BLaER1 (cell line): ENCODE measurements around the gene HSDL1.

ENCODE experiments used
- H3K27ac ChIP-seq: shearing (Covaris generic); formaldehyde crosslinking; 2 replicates; pipeline ENCODE4 v1.8.1; 2022
- H3K27me3 ChIP-seq: shearing (Covaris generic); formaldehyde crosslinking; 2 replicates; pipeline ENCODE4 v1.8.1; 2022
- H3K36me3 ChIP-seq: shearing (Covaris generic); formaldehyde crosslinking; 2 replicates; pipeline ENCODE4 v1.8.1; 2022
- H3K4me1 ChIP-seq: shearing (Covaris generic); formaldehyde crosslinking; 2 replicates; pipeline ENCODE4 v1.8.1; 2022
- H3K4me2 ChIP-seq: shearing (Covaris generic); formaldehyde crosslinking; 2 replicates; pipeline ENCODE4 v1.8.1; 2022
- H3K4me3 ChIP-seq: shearing (Covaris generic); formaldehyde crosslinking; 2 replicates; pipeline ENCODE4 v1.8.1; 2022
- H3K9ac ChIP-seq: shearing (Covaris generic); formaldehyde crosslinking; 2 replicates; pipeline ENCODE4 v1.8.1; 2022
- H3K9me3 ChIP-seq: shearing (Covaris generic); formaldehyde crosslinking; 2 replicates; pipeline ENCODE4 v1.8.1; 2022
- H4K20me1 ChIP-seq: shearing (Covaris generic); formaldehyde crosslinking; 2 replicates; pipeline ENCODE4 v1.8.1; 2022
- Cebpa-rat ChIP-seq: shearing (Covaris generic); IDR thresholded peaks from 2 replicates; pipeline ENCODE4 v1.8.1; 2022

The HSDL1 gene

DNA sequence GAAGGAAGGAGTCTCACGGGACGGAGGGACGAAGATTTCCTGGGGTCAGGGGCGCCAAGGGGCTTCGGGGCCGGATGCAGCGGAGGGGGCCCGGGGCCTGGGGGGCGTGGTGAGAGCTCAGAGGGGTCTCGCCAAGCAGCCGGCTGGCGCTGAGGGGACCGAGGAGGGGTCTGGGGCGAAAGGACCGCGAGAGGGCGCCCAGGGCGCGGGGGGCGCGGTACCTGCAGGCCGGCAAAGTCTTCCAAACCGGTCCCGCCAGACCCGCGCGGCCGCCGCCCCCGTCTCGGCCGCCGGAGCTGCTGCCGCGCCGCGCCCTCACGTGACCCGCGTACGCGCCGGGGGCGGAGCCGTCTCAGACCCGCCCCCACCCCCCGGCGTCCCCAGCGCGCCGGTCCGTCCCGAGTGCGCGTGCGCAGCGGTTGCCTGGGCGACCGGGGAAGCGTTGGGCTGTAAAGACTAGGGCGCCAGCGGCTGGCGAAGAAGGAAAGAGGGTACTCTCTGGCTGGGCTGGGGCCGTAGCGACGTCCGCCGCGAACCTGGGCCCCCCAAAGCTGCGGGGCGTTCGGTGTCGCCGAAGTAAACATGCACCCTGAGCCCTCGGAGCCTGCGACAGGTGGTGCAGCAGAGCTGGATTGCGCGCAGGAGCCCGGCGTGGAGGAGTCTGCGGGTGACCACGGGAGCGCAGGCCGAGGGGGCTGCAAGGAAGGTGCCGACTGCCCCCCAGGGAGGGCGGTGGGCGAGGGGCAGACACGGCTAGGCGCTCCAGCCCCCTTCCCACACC, at the start of gene HSDL1, which contains the start of gene DNAAF1:
TSS of gene HSDL1 (minus strand) at position 319 of the 781 bp plus-strand sequence. CDS start 13,856 bp downstream, outside the sequence.
TSS of gene DNAAF1 (plus strand) at position 450 of the 781 bp plus-strand sequence. CDS start at position 583, 133 bp downstream.
- H3K9me3 ChIP-seq, result no peaks in the 10 kb centered on the region
- H3K27ac ChIP-seq, result peak within 1 kb of the TSS; percentile 70
- peak within 1 kb of the TSS; percentile 76 for H3K9ac ChIP-seq
- peaks cover 24% of the 10 kb centered on the region for H3K4me1 ChIP-seq
- H3K4me3 ChIP-seq, result peak within 1 kb of the TSS; percentile 79
- peaks cover 40% of the 10 kb centered on the region for H4K20me1 ChIP-seq
- no peaks in the 10 kb centered on the region for H3K27me3 ChIP-seq
- TF ChIP-seq Cebpa-rat, result no peak
- peak within 1 kb of the TSS; percentile 98 for H3K4me2 ChIP-seq
- no peaks in the 10 kb centered on the region for H3K36me3 ChIP-seq

DNA sequence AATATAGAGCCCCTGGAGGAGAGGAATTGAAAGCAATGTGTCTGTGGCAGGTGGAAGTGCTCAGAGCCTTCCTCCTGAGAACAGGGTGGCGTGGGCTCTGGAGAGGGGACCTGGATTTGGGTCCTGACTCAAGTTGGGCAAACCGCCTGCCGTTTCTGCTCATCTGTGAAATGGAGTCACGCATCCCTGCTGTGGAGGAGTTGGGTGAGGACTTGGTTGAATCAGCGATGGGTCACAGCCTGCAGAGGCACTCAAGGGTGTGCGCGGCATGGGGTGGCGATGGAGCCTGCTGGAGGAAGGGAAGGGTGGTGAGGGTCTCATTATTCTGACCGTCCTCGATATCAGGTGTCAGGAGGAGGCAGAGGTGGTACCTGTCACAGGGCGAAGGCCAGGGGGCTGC, 49.0 kb upstream of the HSDL1 start:
- no peaks in the 10 kb centered on the region for H4K20me1 ChIP-seq
- peak overlapping the region; percentile 52 for H3K4me3 ChIP-seq
- peaks cover 59% of the 10 kb centered on the region for H3K4me1 ChIP-seq
- H3K4me2 ChIP-seq, result peak overlapping the region; percentile 95
- TF ChIP-seq Cebpa-rat, result no peak
- H3K9me3 ChIP-seq, result no peaks in the 10 kb centered on the region
- H3K27ac ChIP-seq, result peak overlapping the region; percentile 70
- H3K9ac ChIP-seq, result 0 out of 2 replicates have a peak overlapping the region, but pooled peaks have one; percentile 55
- no peaks in the 10 kb centered on the region for H3K27me3 ChIP-seq
- no peaks in the 10 kb centered on the region for H3K36me3 ChIP-seq

DNA sequence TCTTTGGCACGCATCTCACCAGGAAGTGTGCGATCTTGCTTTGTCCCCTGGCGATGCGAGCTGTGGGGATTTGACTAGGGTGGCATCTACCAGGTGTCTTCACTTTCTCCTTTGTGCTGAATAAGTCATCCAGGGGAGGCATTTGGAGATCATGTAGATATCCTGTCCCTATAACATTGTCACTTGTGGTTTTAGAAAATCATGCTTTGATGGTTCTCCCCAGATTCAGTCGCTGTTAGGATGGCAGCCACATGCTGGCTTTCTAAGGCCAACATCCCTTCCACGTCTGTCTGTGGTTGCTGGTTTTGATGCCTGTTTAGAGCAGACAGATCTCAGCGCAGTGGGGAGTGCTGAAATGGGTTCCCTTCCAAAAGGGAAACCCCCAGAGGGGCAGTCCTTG, 48.5 kb upstream of the HSDL1 start:
- 0 out of 2 replicates have a peak overlapping the region, but pooled peaks have one; percentile 55 for H3K9ac ChIP-seq
- H3K27me3 ChIP-seq, result no peaks in the 10 kb centered on the region
- H3K36me3 ChIP-seq, result no peaks in the 10 kb centered on the region
- no peak for TF ChIP-seq Cebpa-rat
- H3K27ac ChIP-seq, result peak overlapping the region; percentile 70
- H3K4me2 ChIP-seq, result peak overlapping the region; percentile 95
- no peaks in the 10 kb centered on the region for H3K9me3 ChIP-seq
- H3K4me3 ChIP-seq, result no peak overlapping the region
- H4K20me1 ChIP-seq, result no peaks in the 10 kb centered on the region
- H3K4me1 ChIP-seq, result peaks cover 53% of the 10 kb centered on the region

DNA sequence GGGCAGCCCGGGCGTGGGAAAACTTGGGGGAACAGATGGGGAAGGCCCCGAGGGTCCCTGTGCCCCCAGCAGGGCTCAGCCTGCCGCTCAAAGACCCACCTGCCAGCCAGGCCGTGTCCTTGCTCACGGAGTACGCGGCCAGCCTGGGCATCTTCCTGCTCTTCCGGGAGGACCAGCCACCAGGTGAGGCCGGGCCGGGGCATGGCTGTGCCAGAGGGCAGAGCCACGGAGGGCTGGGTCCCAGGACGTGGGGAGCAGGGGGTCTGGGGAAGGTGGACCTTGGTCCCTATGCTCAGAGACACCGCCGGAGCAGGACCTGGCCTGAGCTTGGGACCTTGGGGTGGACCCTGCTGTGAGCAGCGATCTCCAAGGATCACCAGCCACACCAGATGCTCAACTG, 46.5 kb upstream of the HSDL1 start:
- H4K20me1 ChIP-seq, result no peaks in the 10 kb centered on the region
- H3K27ac ChIP-seq, result no peak overlapping the region
- H3K9ac ChIP-seq, result no peak overlapping the region
- no peak for TF ChIP-seq Cebpa-rat
- no peak overlapping the region for H3K4me2 ChIP-seq
- H3K27me3 ChIP-seq, result no peaks in the 10 kb centered on the region
- no peaks in the 10 kb centered on the region for H3K36me3 ChIP-seq
- H3K9me3 ChIP-seq, result no peaks in the 10 kb centered on the region
- H3K4me3 ChIP-seq, result no peak overlapping the region
- peaks cover 37% of the 10 kb centered on the region for H3K4me1 ChIP-seq

DNA sequence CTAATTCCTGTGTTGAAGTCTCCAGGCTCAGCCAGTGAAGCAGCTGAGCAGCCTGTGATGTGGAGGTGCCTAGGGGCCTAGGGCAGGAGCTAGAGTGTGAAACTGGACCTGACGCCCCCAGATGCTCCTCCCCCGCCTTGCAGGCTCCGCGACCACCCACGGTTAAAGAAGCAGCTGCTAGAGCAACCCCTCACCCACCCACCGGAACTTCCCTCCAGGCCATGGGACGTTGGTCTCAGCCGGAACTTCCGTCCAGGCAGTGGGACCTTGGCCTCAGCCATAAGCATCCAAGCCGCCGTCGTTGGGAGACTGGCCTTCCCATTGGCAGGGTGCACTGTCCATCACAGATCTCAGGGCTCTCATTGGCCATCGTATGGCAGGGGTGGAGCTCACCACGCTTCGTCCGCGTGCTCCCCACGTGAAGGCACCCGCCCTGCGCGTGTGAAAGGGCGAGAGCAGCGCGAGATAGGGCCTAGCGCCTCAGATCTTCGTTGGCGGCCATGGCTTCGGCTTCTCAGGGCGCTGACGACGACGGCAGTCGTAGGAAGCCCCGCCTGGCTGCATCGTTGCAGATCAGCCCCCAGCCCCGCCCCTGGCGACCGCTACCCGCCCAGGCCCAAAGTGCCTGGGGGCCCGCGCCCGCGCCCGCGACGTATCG, 45.9 kb upstream of the HSDL1 start, which contains the start of gene ADAD2:
TSS of gene ADAD2 (plus strand) at position 427 of the 658 bp plus-strand sequence. CDS start at position 501, 74 bp downstream.
- peaks cover 3% of the 10 kb centered on the region; the same call in 1 of the 2 replicates for H4K20me1 ChIP-seq
- no peaks in the 10 kb centered on the region for H3K9me3 ChIP-seq
- H3K9ac ChIP-seq, result no peak within 1 kb of the TSS
- H3K27me3 ChIP-seq, result no peaks in the 10 kb centered on the region
- H3K4me2 ChIP-seq, result no peak within 1 kb of the TSS
- TF ChIP-seq Cebpa-rat, result no peak
- no peak within 1 kb of the TSS for H3K4me3 ChIP-seq
- no peaks in the 10 kb centered on the region for H3K36me3 ChIP-seq
- peaks cover 37% of the 10 kb centered on the region for H3K4me1 ChIP-seq
- no peak within 1 kb of the TSS for H3K27ac ChIP-seq

DNA sequence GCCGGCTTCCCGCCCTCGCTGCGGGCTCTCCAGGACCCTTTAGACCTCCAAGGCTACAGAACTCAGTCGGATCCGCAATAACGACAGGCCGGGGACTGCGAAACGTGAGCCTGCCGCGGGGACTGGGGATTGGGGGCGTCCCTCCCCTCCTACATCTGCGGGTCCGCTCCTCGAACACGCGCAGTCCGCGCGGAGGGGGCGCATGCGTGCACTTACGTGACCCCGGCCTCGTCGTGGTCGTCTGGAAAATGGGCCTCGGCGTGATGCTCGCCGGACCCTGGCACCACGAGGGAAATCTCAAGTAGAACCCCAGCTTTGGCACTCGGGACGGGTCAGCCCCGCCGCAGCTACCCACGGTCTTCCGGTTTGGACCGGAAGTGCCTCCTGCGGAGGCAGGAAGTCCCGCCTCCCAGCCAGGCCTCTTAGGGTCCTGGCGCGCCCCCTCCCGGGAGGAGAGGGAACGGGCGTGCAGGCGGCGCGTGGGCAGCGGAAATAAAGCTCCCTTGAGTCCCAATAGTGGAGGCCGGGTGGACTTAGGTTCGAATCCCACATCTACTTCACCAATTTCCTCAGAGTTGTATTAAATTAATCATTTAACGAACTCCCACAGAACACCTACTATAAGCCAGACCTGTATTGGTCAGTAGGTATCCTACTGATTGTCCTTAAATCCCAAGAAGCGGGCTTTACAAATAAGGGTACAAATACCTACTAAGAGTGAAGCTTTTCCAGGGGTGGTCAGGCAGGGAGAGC, 41.9 kb upstream of the HSDL1 start, which contains the start of gene TAF1C:
TSS of gene TAF1C (minus strand) at position 373 of the 753 bp plus-strand sequence. CDS start 2,069 bp downstream, outside the sequence.
- no peaks in the 10 kb centered on the region for H3K9me3 ChIP-seq
- H3K4me2 ChIP-seq, result peak within 1 kb of the TSS; percentile 96
- H3K9ac ChIP-seq, result peak within 1 kb of the TSS; percentile 96
- H3K4me3 ChIP-seq, result peak within 1 kb of the TSS; percentile 99
- H3K4me1 ChIP-seq, result peaks cover 18% of the 10 kb centered on the region
- peaks cover 37% of the 10 kb centered on the region for H3K36me3 ChIP-seq
- H3K27ac ChIP-seq, result peak within 1 kb of the TSS; percentile 89
- TF ChIP-seq Cebpa-rat, result no peak
- peaks cover 42% of the 10 kb centered on the region for H4K20me1 ChIP-seq
- H3K27me3 ChIP-seq, result no peaks in the 10 kb centered on the region

DNA sequence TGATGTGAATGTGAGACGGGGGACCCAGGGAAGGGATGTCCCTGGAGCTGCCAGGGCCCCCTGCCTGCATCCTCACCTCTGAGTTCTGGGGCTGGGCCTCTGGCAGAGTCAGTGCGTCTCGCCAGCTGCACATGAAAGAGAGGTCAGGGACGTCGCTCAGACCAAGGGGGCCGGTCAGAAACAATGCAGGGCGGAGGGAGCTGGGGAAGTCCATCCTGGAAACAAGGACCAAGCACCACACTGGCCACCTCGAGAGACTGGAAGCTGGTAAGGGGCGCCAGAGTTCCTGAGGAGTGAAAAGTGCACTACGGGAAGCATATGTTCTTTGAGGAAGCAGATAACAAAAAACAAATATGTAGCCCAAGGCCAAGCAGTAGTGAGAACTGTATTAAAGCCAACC, 39.8 kb upstream of the HSDL1 start:
- Histone ChIP-seq H3K9me3 (no peaks in the 10 kb centered on the region), H3K4me2 (no peak overlapping the region), H3K9ac (0 out of 2 replicates have a peak overlapping the region, but pooled peaks have one; percentile 6), H3K27ac (no peak overlapping the region), H3K4me1 (peaks cover 18% of the 10 kb centered on the region), H3K36me3 (peaks cover 58% of the 10 kb centered on the region), H3K27me3 (no peaks in the 10 kb centered on the region), H4K20me1 (peaks cover 47% of the 10 kb centered on the region), H3K4me3 (no peak overlapping the region)
- TF ChIP-seq Cebpa-rat, result no peak

DNA sequence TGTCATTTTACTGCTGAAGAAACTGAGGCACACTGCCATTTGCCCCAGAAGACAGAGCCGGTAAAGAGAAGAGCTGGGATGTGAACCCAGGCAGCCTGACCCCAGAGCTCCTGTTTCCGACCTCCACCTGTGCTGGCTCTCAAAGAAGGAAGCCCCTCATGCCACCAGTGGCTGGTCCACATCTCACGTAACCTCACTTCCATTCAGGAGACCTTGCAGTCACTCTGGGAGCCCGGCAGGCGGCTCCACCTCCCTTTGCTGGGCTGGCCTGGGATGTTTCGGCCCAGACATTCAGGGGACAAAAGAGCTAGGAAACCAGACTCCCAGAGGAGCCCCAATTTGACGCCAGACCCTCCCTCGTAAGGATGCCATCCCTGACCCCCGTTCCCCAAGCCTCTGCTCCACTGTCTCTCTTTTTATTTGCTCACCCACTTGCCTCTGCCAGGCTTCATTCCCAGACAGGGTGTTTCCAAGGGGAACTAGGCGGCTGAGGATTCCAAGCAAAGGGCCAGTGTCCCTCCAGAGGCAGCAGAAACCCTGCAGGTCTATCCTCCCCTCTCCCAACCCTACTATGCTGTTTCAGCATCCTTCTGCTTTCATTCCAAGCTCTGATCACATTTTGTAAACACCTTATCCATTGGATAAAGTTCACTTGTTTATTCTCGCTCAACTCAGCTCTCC, 39.1 kb upstream of the HSDL1 start:
- Histone ChIP-seq H3K4me2 (no peak overlapping the region), H3K27ac (no peak overlapping the region), H3K9me3 (no peaks in the 10 kb centered on the region), H3K27me3 (no peaks in the 10 kb centered on the region), H3K36me3 (peaks cover 65% of the 10 kb centered on the region), H3K4me1 (peaks cover 18% of the 10 kb centered on the region), H3K4me3 (no peak overlapping the region), H3K9ac (no peak overlapping the region), H4K20me1 (peaks cover 47% of the 10 kb centered on the region)
- no peak for TF ChIP-seq Cebpa-rat

DNA sequence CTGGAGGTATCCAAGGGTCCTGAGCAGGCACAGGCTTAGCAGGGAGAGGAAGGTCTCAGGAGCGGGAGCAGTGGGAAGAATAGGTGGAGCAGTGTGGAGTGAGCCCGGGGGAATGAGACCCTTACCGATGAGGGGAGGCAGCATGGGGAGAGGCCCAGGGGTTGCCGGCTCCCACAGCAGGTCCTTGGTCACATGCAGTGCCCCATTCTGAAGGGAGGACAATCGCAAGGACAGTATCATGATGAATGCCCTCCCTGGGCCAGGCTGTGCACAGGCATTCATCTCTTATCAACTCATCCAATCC, 38.5 kb upstream of the HSDL1 start:
- Histone ChIP-seq H3K36me3 (peaks cover 71% of the 10 kb centered on the region), H3K27me3 (no peaks in the 10 kb centered on the region), H3K27ac (no peak overlapping the region), H3K9ac (no peak overlapping the region), H3K9me3 (no peaks in the 10 kb centered on the region), H3K4me1 (peaks cover 18% of the 10 kb centered on the region), H4K20me1 (peaks cover 47% of the 10 kb centered on the region), H3K4me3 (no peak overlapping the region), H3K4me2 (no peak overlapping the region)
- TF ChIP-seq Cebpa-rat, result no peak
